Activated T-helper 17 cell treated with anti-CD3 and anti-CD28 coated beads, Interleukin-2, amount 50 U/mL, for 72 hours (primary cell): ENCODE measurements around the gene SMTN. TPM values are rescaled to one million over a fixed set of nuclear protein-coding genes. Genes with fewer than 3 reads are reported as not detected.
A peak's percentile ranks its signal among the peaks of the same experiment; 100 is the strongest.
"Not testable (repeated sequence)": the region's sequence is repeated elsewhere in the genome, so short reads cannot be mapped to it uniquely, and the experiment has no call there.

ENCODE experiments used
- ATAC-seq: fragments of 150-1000 bp; cut with Tn5 transposase; replicated peaks from 2 replicates; pipeline ENCODE4 v1.10.0; 2021; ENCODE audit warnings: mild to moderate bottlenecking, moderate library complexity
- H3K27ac Mint-ChIP-seq: one replicate; pipeline ENCODE4 v1.8.0; 2022; ENCODE audit warnings: mixed read lengths
- H3K27me3 Mint-ChIP-seq: one replicate; pipeline ENCODE4 v1.8.0; 2022; ENCODE audit warnings: mixed read lengths
- H3K36me3 Mint-ChIP-seq: one replicate; pipeline ENCODE4 v1.8.0; 2022; ENCODE audit warnings: low read depth, mild to moderate bottlenecking, mixed read lengths
- H3K4me1 Mint-ChIP-seq: one replicate; pipeline ENCODE4 v1.8.0; 2022; ENCODE audit warnings: mixed read lengths
- H3K4me3 Mint-ChIP-seq: one replicate; pipeline ENCODE4 v1.8.0; 2022; ENCODE audit warnings: mild to moderate bottlenecking, mixed read lengths
- H3K9me3 Mint-ChIP-seq: one replicate; pipeline ENCODE4 v1.8.0; 2022; ENCODE audit warnings: mixed read lengths
- total RNA-seq, 2 donors: library from RNA; stranded (reverse); gene quantifications; one replicate each; pipeline ENCODE4 v1.2.3, GENCODE V29; 2022

SMTN gene
- total RNA-seq, 2 donors from 2014 or later = 42.6 to 58.4 TPM

DNA sequence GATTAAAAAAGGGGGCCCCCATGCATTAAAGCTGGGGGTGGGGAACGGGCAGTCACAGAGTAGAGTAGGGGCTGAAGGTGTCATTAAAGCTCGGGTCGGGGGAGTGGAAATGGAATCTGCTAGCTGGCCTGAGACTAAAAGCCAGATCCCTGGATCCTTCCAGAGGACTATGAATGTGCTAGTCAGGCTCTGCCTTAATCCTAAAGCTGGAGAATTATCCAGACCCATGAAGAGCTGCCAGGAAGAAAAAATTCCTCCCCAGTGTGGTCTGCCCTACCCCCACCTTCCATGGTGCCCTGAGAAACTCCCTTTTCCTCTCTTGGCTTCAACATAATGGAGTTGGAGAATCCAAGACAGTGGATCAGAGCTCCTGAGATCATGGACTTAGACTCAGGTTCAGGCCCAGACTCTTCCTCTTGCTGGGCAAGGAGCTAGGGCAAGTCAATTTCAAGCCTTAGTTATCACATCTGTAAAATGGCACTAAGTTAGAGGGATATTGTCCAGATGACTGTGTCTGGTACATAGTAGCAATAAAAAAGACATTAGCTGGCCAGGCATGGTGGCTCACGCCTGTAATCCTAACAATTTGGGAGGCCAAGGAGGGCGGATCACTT is 24.0 kb upstream of the SMTN start:
- Mint-ChIP-seq H3K27ac (no peak overlapping the region), H3K27me3 (no peaks in the 10 kb centered on the region), H3K36me3 (no peaks in the 10 kb centered on the region), H3K4me3 (no peak overlapping the region), H3K9me3 (no peaks in the 10 kb centered on the region), H3K4me1 (no peaks in the 10 kb centered on the region)
- ATAC-seq = no peak

DNA sequence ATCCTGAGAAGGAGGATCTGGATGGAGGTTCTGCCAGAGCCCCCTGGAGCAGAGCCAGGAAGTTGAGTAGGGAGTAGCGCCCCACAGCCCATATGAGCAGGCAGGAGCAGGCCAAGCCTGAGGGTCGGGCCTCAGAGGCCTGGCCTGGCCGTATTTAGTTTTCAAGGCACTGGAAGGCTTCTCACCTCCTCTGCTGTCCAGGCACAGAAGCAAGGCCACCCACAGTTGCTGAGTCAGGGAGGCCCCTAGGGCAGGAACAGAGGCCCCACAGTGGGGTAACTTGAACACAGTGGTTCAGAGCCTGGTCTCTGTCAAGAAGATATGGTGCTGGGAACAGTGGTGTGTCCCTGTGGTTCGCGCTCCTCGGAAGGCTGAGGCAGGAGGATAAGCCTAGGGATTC is 21.5 kb upstream of the SMTN start:
- ATAC-seq, H3K27me3 Mint-ChIP-seq: not testable (repeated sequence)

DNA sequence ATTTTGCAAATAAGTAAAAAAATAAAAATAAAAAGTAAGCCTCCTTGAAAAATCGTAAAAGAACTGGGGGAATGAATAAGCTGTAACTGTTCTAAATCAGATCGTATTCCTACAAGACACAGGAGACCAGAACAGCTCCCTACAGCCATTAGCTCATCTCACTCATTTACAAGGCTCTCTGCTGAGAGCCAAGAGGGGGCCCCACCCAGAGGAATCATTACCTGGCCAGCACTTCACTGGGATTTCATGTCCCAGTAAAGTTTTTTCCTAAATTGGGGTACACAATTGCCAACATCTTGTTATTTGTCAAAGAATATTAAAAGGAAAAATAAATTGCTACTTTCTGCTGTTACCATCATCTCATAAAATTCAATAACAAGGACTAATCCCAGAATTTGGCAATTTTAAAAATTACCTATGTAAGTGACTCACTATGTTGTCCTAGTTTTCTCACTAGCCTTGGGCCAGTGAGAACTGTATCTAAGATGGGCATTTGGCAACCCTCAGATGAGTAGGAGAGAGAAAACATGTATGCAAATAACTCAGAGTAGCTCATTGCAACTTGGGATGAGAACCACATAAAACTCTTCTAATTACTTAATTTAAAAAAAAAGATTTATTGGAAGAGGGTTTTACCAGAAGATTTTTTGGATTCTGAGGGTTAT is 18.4 kb upstream of the SMTN start:
- Mint-ChIP-seq H3K36me3 (no peaks in the 10 kb centered on the region), H3K27me3 (no peaks in the 10 kb centered on the region), H3K4me3 (no peak overlapping the region), H3K27ac (no peak overlapping the region), H3K4me1 (no peaks in the 10 kb centered on the region), H3K9me3 (peaks cover 5% of the 10 kb centered on the region)
- ATAC-seq = no peak

More for the DNA sequence above, 21.5 kb upstream of the SMTN start:
- H3K9me3 Mint-ChIP-seq, H3K27ac Mint-ChIP-seq, H3K4me1 Mint-ChIP-seq, H3K4me3 Mint-ChIP-seq, H3K36me3 Mint-ChIP-seq: not testable (repeated sequence)

DNA sequence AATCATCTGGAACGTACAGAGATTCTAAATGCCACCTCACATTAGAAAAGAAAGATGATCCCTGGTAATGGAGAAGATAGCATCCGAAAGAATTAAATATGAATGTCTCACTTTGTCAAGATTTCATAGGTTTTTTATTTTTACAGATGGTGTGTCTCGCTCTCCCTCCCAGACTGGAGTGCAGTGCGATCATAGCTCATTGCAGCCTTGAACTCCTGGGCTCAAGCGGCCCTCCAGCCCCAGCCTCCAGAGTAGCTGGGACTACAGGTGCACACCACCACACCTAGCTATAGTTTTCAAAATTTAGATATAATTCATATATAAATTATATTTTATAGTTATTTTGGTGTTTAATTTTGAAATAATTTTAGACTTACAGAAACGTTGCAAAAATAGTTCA is 16.7 kb upstream of the SMTN start:
- ATAC-seq = no peak
- Mint-ChIP-seq H3K27ac (no peak overlapping the region), H3K9me3 (peaks cover 5% of the 10 kb centered on the region)

DNA sequence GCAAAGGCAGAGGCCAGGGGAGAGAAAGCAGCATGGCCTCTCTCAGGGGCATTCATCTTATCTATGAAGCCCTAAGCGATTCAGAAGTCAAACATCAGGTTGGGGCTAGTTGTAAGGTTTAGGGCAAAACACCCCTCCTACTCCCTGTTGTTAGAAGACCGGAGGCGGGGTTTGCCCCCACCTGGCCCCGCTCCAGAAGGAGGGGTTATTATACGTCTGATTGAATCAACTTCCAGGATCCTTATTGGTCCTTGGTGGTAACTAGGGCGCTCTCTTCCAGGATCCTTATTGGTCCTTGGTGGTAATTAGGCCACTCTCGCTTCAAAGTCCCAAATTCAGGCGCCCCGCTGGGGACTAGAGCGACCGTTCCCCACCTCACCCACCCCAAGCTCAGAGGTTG is 12.1 kb upstream of the SMTN start:
- Mint-ChIP-seq H3K4me3 (no peak overlapping the region), H3K27ac (no peak overlapping the region), H3K9me3 (peaks cover under 1% of the 10 kb centered on the region), H3K36me3 (no peaks in the 10 kb centered on the region), H3K27me3 (peaks cover 4% of the 10 kb centered on the region), H3K4me1 (no peaks in the 10 kb centered on the region)
- no peak for ATAC-seq

More for the DNA sequence above, 16.7 kb upstream of the SMTN start:
- H3K27me3 Mint-ChIP-seq = peaks cover 4% of the 10 kb centered on the region
- H3K4me1 Mint-ChIP-seq = no peaks in the 10 kb centered on the region
- peak overlapping the region; percentile 68 for H3K4me3 Mint-ChIP-seq
- no peaks in the 10 kb centered on the region for H3K36me3 Mint-ChIP-seq

DNA sequence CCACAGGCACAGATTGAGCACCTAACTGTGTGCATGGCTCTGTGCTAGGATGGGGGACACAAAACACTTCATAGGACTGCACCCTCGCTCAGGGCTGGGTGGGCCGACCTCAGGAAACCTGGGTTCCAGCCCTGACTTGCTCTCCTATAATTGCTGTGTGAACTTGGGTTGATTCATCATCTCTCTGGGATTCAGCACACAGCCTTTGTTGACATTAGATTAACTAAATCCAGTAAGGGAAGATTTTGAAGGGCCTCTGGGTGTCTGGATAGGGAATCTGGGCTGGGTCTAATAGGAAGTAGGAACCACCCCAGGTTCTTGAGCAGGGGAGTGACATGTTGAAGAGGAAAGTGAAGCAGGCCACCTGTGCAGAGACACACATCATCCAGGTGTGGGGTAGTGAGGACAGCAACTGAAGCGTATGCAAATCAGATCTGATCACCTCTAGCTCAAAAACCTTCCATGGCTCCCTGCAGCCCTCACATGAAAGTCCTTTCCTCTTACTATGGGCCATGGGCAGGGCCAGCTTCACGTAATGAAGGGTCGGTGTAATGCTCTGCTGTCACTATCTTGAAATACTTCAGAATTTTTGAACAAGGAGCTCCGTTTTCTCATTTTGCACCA is 11.3 kb upstream of the SMTN start:
- H3K36me3 Mint-ChIP-seq, H3K27me3 Mint-ChIP-seq, H3K27ac Mint-ChIP-seq, H3K4me1 Mint-ChIP-seq, H3K4me3 Mint-ChIP-seq, ATAC-seq, H3K9me3 Mint-ChIP-seq: not testable (repeated sequence)

DNA sequence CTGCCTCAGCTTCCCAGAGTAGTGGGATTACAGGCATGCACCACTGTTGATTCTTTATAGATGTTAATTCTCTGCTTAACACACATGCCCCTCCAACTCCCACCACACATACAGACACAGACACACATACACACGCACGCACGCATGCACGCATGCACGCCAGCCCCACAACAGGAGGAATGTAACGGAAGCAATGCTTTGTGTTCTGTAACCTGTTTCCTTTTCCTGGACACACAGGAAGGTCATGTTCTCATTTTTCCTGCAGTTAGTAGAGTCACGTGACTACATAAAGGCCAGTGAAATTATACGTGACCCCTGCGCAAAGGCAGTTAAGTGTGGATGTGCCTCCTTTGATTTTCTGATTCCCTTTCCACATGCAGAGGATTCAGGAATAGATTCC is 8.0 kb upstream of the SMTN start:
- not testable (repeated sequence) for ATAC-seq, H3K9me3 Mint-ChIP-seq, H3K27me3 Mint-ChIP-seq, H3K36me3 Mint-ChIP-seq, H3K4me1 Mint-ChIP-seq, H3K27ac Mint-ChIP-seq, H3K4me3 Mint-ChIP-seq

DNA sequence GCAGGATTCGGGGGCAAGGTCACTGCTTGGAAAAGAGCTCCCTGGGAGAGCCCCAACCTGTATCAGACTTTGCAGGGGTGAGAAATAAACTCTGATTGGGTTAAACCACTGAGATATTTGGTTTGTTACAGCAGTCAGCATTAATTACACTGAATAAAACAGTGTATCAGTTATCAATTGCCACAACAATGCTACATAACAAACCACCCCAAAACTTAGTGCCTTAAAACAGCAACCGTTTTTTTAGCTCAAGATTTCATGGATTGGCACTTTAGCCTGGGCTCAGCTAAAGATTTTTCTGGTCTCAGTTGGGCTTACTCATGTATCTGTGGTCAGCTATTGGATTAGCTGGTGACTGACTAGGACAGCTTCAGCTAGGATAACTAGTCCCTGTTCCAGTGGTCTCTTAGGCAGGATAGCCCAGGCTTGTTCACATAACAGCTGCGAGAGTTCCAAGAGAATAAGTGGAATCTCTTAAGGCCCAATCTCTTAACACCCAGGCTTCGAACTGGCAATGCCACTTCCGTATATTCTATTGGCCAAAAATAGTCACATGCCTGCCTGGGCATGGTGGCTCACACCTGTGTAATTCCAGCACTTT is 7.5 kb upstream of the SMTN start:
- not testable (repeated sequence) for ATAC-seq, H3K9me3 Mint-ChIP-seq, H3K27ac Mint-ChIP-seq, H3K4me1 Mint-ChIP-seq, H3K4me3 Mint-ChIP-seq, H3K36me3 Mint-ChIP-seq, H3K27me3 Mint-ChIP-seq

DNA sequence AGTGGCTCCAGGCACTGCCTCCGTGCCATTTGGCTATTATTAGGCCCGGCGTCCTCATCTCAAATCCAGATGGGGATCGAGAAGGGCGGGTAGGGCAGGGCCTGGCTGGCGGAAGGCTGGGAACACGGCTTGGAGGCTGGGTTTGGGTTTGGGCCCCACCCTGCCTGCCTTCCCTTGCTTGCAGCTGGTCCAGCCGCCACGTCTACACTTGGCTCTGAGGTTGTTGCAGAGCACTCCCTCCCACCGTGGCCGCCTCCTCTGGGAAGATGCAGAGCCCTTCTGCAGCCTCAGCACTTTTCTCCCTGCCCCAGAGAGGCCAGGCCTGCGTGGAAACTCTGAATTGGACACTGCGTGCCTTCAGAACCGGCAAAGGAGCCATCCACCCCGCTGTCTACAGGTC is 5.2 kb upstream of the SMTN start:
- ATAC-seq = no peak
- no peaks in the 10 kb centered on the region for H3K27me3 Mint-ChIP-seq

DNA sequence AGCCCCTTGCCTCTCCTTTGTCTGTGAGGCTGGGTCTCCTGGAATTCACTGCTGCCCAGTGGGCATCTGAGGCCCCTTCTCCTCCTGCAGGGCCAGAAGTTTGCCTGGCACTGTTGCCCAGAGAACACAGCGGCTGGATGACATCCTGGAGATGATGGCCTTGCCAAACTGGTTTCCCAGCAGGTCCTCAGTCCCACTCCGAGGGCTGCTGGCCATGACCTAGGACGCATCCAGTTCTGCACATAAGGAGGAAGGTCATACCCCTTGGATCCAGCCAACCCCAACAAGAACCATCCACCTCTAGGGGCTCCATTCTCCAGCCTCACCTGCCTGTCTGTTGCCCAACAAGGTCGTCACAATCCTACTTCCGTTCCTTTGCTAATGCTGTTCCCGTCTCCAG is 3.4 kb upstream of the SMTN start:
- peaks cover 13% of the 10 kb centered on the region for H3K4me1 Mint-ChIP-seq
- H3K9me3 Mint-ChIP-seq = no peaks in the 10 kb centered on the region
- no peak for ATAC-seq
- H3K36me3 Mint-ChIP-seq = no peaks in the 10 kb centered on the region
- H3K27me3 Mint-ChIP-seq = no peaks in the 10 kb centered on the region
- no peak overlapping the region for H3K27ac Mint-ChIP-seq
- H3K4me3 Mint-ChIP-seq = no peak overlapping the region

More for the DNA sequence above, 5.2 kb upstream of the SMTN start:
- no peaks in the 10 kb centered on the region for H3K9me3 Mint-ChIP-seq
- no peaks in the 10 kb centered on the region for H3K4me1 Mint-ChIP-seq
- no peak overlapping the region for H3K27ac Mint-ChIP-seq
- H3K36me3 Mint-ChIP-seq = no peaks in the 10 kb centered on the region
- H3K4me3 Mint-ChIP-seq = no peak overlapping the region

DNA sequence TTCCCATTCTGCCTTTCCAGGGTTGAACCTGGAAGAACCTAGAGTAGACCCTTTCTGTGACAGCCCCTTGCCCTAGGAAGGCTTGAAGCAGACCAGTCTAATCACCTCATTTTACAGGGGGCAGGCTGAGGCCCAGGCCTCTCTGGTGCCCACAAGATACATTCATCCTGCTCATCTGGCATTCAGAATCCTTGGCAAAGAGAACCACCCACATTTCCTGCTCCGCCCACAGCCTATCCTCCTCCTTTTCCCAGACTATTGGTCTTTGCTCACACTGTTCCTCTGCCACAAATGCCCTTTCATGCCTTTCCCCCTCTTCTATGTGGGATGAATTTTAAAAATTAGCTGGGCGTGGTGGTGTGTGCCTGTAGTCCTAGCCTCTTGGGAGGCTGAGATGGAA is 2.7 kb upstream of the SMTN start:
- H3K36me3 Mint-ChIP-seq, H3K27me3 Mint-ChIP-seq, H3K27ac Mint-ChIP-seq, H3K4me3 Mint-ChIP-seq, ATAC-seq, H3K9me3 Mint-ChIP-seq: not testable (repeated sequence)
- H3K4me1 Mint-ChIP-seq = peaks cover 13% of the 10 kb centered on the region

DNA sequence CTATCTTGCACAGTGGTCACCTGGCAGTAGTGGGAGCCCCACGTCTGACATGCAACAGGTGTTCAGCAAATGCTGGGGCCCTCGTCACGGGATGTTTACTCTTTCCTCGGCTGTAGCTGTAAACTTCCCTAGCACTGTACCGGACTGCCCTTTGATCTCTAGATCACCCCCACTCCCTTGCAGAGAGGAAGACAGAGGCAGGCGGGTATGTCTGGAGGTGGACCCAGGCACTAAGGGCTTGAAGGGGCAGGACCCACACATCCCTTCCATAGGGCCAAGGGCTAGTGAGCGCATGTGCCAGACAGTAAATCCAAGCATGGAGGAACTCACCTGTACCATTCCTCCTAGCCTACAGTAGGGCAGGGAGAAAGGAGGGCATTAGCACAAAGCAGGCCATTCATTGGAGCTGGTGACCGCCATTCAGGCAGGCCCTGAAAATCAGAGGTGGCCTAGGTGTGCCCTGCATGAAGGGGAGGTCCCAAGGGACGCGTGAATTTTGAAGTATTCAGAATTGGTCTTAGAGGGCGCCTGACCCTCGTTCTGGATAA is 1.9 kb upstream of the SMTN start:
- no peaks in the 10 kb centered on the region for H3K27me3 Mint-ChIP-seq
- no peaks in the 10 kb centered on the region for H3K36me3 Mint-ChIP-seq
- H3K4me3 Mint-ChIP-seq = no peak overlapping the region
- ATAC-seq = no peak
- H3K27ac Mint-ChIP-seq = no peak overlapping the region
- H3K4me1 Mint-ChIP-seq = peaks cover 13% of the 10 kb centered on the region
- H3K9me3 Mint-ChIP-seq = no peaks in the 10 kb centered on the region

DNA sequence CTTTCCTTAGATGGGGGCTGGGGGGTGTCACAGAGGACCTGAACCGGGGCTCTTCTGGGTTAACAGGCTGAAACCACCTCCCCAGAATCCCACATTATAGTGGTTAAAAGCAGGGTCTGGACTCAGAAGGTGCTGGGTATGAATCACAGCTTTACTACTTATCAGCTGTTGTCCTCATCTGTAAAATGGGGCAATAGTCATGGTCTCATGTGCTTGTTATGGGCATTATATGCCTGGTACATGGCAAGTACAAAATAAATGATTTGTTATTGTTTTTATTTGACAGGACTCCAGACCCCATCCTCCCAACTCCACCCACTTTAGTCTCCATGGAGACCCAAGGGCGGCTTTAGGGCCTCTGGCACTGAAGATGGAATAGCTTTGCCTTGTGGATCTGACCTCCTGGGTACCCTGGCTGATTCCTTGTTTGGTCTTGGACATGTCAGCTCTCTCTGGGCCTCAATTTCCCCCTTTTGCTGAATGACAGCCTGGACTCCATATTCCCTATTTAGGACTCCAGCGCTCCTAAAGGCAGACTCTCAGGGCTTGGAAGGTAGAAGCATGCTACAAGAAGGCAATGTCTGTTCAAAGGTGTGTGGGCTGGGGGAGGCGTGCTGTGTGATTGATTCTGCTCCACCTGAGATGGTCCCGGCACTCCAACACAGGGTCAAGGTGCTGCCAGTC is 812 bp upstream of the SMTN start:
- no peak for ATAC-seq
- no peaks in the 10 kb centered on the region for H3K9me3 Mint-ChIP-seq
- peak overlapping the region; percentile 76 for H3K27ac Mint-ChIP-seq
- no peaks in the 10 kb centered on the region for H3K36me3 Mint-ChIP-seq
- H3K4me1 Mint-ChIP-seq = peaks cover 13% of the 10 kb centered on the region
- H3K4me3 Mint-ChIP-seq = peak overlapping the region; percentile 86
- H3K27me3 Mint-ChIP-seq = no peaks in the 10 kb centered on the region

DNA sequence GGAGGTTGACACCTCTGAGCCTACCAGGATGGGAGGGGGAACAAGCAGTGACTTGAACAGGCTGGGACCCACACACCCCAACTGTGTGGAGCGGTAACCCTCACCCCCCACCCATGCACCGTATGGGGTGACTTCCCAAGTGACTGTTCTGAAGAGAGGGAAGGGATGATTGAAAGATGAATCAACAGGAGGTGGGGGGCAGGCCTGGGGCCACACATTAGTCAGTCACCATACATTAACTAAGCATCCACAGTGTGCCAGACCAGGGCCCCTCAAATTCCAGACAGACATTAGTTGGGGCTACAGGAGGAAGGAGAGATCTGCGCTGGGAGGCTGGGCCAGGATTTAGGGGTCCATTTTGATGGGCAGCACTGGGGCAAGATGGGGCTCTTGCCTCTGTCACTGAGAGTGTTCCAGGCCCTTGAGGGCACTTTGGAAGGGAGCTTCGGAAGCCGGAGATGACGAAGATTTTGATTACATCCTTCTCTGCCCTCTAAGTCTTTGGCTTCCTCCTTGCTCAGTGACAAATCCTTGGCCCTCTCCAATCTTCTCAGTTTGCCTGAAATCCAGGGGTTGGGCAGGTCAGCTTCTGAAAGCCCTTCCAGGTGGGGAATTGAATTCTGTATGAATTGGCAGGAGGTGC is 966 bp downstream of the SMTN start:
- peaks cover 13% of the 10 kb centered on the region for H3K4me1 Mint-ChIP-seq
- H3K27ac Mint-ChIP-seq = peak overlapping the region; percentile 76
- no peaks in the 10 kb centered on the region for H3K9me3 Mint-ChIP-seq
- peak; percentile 12 for ATAC-seq
- H3K36me3 Mint-ChIP-seq = no peaks in the 10 kb centered on the region
- no peaks in the 10 kb centered on the region for H3K27me3 Mint-ChIP-seq
- H3K4me3 Mint-ChIP-seq = peak overlapping the region; percentile 86
